Breast epithelium (tissue), 3 donors: ENCODE measurements around the gene GLB1L2.

Experiments
- POLR2A ChIP-seq: fragments of 450-650 bp; IDR thresholded peaks from one replicate; pipeline ENCODE4 v1.6.1; 2016; ENCODE audit warnings: antibody characterized with exemption, mild to moderate bottlenecking, moderate library complexity
- POLR2AphosphoS5 ChIP-seq, 3 donors: sonication (generic); formaldehyde crosslinking; IDR thresholded peaks; one replicate each; pipeline ENCODE4 v1.6.1; 2017; ENCODE audit warnings: antibody characterized with exemption in 3 of 3
- TF ChIP-seq, protein P1 (sequence below), 3 donors: fragments of 450-650 bp; IDR thresholded peaks; one replicate each; pipeline ENCODE4 v1.5.1; 2016 to 2017; ENCODE audit warnings: antibody characterized with exemption in 3 of 3, mild to moderate bottlenecking in 3 of 3, moderate library complexity in 3 of 3

DNA sequence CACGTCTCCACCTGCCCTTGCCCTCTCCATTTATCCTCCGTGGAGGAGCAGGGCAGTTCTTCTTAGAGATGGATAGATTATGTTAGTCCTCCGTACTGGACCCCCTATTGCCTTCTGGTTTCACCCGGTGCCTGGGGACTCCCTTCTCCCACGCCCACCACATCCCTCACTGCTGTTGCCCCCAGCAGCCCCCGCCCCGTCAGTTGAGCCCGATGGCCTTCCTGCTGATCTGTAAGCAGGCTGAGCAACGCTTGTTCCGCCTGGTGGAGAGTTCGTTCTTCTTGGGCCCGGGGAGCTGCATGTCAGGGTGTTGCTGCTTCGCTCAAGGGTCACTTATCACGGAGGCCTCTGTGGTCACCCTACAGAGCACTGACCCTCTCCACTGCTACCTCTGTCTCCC, 46.1 kb downstream of the GLB1L2 start:
- TF ChIP-seq POLR2A (no peak), POLR2AphosphoS5 (IDR thresholded peaks at IDR 0.05) (no peak)
- TF ChIP-seq, protein P1, sequence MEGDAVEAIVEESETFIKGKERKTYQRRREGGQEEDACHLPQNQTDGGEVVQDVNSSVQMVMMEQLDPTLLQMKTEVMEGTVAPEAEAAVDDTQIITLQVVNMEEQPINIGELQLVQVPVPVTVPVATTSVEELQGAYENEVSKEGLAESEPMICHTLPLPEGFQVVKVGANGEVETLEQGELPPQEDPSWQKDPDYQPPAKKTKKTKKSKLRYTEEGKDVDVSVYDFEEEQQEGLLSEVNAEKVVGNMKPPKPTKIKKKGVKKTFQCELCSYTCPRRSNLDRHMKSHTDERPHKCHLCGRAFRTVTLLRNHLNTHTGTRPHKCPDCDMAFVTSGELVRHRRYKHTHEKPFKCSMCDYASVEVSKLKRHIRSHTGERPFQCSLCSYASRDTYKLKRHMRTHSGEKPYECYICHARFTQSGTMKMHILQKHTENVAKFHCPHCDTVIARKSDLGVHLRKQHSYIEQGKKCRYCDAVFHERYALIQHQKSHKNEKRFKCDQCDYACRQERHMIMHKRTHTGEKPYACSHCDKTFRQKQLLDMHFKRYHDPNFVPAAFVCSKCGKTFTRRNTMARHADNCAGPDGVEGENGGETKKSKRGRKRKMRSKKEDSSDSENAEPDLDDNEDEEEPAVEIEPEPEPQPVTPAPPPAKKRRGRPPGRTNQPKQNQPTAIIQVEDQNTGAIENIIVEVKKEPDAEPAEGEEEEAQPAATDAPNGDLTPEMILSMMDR (IDR thresholded peaks at IDR 0.05) = no peak
